ENCODE data around the gene GAN.
A peak's percentile ranks its signal among the peaks of the same experiment; 100 is the strongest.
"Not testable (repeated sequence)": the region's sequence is repeated elsewhere in the genome, so short reads cannot be mapped to it uniquely, and the experiment has no call there.

GAN gene

DNA sequence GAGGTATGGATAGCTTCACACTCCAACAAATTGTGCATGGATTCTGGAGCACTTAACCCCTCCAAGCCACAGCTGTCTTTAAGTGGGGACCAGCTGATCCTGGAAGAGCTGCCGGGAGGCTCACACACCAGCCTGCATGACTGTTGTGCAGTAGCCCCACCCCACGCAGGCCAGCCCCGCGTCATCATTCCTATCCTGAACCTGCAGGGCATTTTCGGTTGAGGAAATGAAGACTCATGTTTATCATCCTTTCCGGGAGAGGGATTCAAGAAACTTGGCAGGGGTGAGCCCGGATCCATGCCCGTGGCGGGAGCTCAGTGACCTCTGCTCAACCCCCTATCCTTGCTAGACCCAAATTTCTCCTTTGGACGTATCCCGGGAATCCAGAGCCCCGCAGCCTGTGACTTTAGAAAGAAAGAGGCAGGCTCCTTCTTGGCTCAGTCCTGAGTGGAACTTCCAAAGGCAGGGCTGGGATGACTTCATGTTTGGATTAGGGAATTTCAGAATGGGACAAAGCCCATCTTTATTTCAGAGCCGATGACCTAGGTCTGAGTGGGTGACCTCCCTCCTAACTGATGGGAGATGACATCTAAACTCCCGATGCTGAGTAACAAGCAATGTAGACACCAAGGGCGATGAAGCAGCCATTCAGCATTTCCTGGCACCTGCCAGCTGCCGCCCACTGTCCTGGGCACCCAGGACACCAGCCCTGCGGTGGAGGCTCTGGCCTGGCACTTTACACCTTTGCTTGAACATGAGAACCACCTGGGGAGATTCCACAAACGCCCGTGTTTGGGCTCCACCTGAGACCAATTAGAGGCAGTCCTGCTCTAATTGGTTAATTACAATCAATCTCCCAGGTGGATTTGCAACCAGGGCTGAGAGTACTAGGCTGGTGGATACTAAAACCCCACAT is 86.5 kb downstream of the GAN start:
- no peak for DNase-seq (ENCODE audit: low spot score)

GRCh38 chr16:81403208-81403600 is 88.4 kb downstream of the GAN start:
- no peak for DNase-seq (ENCODE audit: low spot score)

DNA sequence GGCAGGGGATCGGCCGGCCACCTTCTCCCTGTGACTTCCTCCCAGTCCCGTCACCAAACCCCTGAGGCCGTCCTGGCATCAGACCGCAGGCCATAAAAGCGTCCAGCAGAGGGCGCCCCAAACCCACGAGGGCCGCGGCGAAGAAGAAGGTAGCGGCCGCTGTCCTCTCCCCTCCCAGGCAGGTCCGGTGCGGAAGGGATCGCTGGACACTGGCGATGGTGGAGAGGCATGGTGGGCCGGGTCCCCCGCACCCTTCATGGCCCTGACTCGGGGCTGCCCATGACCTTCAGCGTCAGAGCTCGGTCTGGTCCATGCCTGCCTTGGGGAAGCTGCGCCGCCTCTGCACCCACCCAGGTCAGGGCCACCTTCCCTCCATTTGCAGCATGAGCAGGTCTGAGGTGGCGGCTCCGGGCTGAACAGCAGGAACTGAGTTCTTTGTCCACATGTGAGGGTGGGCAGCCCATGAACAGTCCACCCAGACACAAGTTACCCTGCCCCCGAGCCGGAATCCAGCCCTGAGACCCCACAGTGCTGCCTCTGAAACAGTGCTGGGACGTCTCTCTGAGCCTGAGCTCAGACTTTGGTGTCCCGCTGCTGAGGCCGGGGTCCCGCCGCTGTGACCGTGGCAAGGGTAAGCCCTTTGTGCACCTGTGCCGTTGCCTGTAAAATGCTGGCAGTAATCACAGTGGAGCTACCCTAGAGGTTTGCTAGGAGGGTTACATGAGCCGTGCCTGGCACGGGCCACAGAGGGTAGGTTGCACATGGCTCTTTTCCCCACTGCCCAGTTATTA is 89.0 kb downstream of the GAN start:
- DNase-seq (ENCODE audit: low spot score): peak; percentile 94

GRCh38 chr16:81405002-81405401 is 90.2 kb downstream of the GAN start:
- DNase-seq (ENCODE audit: low spot score): not testable (repeated sequence)

GRCh38 chr16:81405702-81406113 is 90.9 kb downstream of the GAN start:
- no peak for DNase-seq (ENCODE audit: low spot score)

DNA sequence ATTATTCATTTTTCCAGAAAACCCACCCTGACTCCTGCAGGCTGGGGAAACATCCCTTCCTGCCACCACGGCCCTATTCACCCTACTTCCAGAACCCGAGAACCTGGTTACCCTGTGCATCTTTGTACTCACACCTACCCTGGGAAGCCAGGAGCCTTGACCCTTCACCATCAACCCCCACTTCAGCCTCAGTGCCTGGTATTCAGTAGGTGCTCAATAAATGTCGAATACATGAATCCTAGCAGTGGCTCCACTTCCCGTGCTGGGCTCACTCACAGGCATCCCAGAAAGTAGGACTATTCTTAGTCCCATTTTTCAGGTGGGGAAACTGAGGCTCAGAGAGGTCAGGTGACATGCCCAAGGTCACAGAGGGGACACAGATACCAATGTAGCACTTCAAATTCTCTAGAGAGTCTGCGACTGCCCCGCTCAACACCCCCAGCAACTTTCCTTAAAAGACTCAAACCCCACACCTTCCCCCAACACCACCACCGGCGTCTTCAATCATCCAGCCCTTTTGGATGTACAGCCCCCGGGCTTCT is 93.7 kb downstream of the GAN start:
- DNase-seq (ENCODE audit: low spot score): no peak

- no peak for DNase-seq (ENCODE audit: low spot score)
Observed at GRCh38 chr16:81409016-81409556, 94.3 kb downstream of the GAN start.

DNA sequence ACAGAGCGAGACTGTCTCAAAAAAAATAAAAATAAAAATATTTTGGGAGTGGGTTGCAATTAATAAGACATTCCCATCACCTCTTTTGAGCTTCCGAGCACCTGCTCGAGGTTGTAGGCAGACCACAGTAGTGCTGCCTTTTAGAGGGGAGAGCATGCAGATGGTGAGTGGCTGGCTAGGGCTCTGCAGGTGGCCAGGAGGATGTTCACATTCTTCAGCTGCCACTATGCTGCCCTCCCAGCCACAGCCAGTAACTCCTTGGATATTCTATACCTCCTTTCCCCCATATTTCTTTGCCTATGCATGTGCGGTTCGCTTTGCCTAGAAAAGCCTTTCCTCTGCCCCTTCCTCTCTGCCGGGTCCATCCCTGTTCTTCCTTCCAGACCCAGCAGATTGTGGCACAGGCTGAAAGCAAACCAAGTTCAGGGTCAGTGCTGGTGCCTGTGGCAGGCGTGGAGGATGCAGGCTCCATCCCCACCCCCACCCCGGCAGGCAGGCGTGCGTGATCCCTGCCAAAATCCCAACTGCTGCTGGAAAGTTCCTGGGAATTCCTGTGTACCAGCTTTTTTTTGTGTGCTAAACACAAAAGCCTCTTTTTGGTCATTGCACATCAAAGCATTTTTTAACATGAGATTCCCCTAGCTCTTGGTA is 96.0 kb downstream of the GAN start:
- no peak for DNase-seq (ENCODE audit: low spot score)

GRCh38 chr16:81413245-81413990 is 98.7 kb downstream of the GAN start:
- DNase-seq (ENCODE audit: low spot score): no peak

- DNase-seq (ENCODE audit: low spot score): peak; percentile 68
Observed at GRCh38 chr16:81415751-81416150, 101.0 kb downstream of the GAN start.

DNA sequence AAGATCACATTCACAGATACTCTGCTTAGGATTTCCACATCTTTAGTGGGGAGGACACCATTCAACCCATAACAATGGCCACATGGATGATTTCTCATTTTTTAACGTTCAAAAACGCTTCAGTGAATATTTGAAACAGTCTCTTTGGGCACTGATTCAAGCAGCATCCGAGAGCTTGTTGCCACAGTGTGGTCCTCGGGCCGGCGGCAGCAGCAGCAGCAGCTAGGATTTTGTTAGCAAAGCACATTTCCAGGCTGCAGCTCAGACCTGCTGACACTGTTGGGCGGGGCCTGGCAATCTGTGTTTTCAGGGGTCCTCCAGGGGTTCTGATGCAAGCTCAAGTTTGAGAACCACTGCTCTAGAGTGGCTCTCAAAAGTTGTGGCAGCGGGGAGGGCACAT is 102.0 kb downstream of the GAN start:
- DNase-seq (ENCODE audit: low spot score): no peak

DNA sequence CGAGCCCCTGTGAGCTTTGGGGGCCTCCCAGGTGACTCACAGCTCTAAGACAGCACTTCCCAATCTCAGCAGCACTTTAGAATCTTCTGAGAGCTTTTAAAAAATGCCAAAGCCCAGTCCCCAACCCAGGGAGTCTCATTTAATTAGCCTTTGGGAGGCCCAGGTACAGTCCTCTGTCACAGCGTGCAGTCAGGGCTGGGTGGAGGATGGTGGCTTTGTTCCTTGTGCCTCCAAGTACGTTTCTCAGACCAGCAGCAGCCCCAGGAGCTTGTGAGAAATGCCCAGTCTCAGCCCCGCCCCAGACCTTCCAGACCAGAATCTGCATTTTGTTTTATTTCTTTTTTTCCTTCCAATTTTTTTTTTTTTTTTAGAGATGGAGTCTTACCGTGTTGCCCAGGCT is 102.4 kb downstream of the GAN start:
- no peak for DNase-seq (ENCODE audit: low spot score)

GRCh38 chr16:81419806-81420205 is 105.0 kb downstream of the GAN start:
- DNase-seq (ENCODE audit: low spot score): no peak

- no peak for DNase-seq (ENCODE audit: low spot score)
Observed at GRCh38 chr16:81421126-81421525, 106.4 kb downstream of the GAN start.

DNA sequence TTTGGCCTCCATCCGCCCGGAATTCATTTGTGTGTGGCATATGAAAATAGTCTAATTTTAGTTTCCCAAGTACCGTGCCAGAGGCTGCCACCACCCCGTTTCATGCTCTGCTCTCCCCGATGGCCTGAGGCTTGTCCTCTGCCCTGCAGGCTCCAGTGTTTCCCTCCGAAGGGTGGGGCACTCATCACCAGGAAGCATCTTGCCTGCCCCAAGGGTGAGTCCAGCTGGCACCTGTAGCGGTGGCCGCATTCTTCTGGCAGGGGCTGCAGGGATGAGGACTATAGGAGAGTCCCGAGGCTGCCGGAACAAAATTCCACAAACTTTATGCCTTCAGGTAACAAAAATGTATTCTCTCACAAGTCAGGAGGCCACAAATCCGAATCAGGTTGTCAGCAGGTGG is 106.8 kb downstream of the GAN start:
- DNase-seq (ENCODE audit: low spot score): no peak

DNA sequence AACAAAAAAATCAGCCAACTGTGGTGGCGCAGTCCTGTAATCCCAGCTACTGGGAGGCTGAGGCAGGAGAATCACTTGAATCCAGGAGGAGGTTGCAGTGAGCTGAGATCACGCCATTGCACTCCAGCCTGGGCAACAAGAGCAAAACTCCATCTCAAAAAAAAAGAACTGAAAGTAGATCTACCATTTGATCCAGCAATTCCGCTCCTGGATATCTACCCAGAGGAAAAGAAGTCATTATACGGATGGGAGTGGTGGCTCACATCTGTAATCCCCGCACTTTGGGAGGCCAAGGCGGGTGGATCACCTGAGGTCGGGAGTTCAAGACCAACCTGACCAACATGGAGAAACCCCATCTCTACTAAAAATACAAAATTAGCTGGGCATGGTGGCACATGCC is 107.4 kb downstream of the GAN start:
- not testable (repeated sequence) for DNase-seq (ENCODE audit: low spot score)

- DNase-seq (ENCODE audit: low spot score): no peak
Observed at GRCh38 chr16:81424771-81425170, 110.0 kb downstream of the GAN start.

DNA sequence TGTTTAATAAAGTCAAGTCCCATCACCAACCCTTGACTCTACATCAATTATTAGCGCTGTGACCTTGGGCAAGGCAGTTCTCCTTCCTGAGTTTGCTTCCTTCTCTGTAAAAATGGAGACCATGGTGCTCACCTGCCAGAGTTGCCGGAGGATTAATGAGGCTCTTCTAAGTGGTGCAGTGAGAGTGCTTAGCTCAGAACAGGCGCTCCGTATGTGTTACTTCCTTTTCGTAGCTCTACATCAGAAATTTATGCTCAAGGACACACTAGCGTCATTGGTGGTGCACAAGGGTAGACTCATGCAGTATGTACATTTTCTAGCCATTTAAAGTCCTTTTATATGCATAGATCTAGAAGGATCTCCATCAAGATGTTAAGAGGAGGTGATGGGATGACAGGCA is 112.5 kb downstream of the GAN start:
- no peak for DNase-seq (ENCODE audit: low spot score)

GRCh38 chr16:81429045-81429521 is 114.3 kb downstream of the GAN start:
- peak; percentile 68 for DNase-seq (ENCODE audit: low spot score)

- DNase-seq (ENCODE audit: low spot score): no peak
Observed at GRCh38 chr16:81431554-81432353, 117.0 kb downstream of the GAN start.

Data from ecto neural progenitor cell (in vitro differentiated cells).